Uterus (tissue), 2 donors: Measurements from ENCODE around the gene CAPRIN2.

Source experiments
- POLR2A ChIP-seq, 2 donors: fragments of 450-650 bp; IDR thresholded peaks; one replicate each; pipeline ENCODE4 v1.6.1; 2016; ENCODE audit warnings: antibody characterized with exemption in 2 of 2, mild to moderate bottlenecking in 1 of 2, moderate library complexity in 1 of 2
- TF ChIP-seq, protein P1 (sequence below), 4 experiments: fragments of 200-600 bp in 2 of 4; fragments of 450-650 bp in 2 of 4; sonication (generic) in 2 of 4; IDR thresholded peaks; one replicate each; pipeline ENCODE4 v1.5.1; 2016 to 2019; ENCODE audit warnings: antibody characterized with exemption in 4 of 4, mild to moderate bottlenecking in 2 of 4, moderate library complexity in 1 of 4

DNA sequence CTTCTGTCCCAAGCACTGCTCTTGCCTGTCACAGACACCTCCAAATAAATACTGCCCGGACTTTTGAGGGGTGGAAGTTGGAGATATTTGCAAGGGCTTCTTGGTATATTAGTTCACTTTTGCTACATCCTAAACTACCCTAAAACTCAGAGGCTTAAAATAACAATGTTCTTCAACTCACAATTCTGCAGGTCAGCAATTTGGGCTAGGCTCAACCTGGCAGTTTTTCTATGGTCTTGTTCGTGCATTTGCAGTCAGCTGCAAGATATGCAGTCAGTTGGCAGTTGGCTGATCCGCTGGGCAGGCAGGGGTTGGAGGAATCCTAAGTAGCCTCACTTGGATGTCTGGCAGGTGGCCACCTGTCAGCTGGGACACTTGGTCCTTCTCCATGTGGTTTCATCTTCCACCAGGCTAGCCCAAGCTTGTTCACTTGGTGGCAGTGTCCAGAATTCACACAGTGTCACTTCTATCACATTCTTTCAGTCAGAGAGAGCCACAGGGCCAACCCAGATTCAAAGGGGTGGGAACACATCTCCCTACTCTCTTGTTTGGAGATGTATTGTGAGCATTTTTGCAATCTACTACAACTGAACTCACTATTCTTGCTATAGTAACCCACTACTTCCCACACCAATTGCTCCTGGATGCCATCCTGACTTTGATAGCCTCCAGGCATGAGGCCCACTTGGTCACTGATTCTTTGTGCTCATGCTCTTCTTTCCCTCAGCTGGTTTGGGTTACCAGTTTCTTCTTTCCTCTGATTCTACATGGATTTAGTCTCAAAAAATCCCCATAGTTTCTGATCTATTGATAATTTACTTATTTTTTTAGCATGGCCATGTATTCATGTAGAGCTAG lies 27.8 kb upstream of the CAPRIN2 start:
- TF ChIP-seq, protein P1, sequence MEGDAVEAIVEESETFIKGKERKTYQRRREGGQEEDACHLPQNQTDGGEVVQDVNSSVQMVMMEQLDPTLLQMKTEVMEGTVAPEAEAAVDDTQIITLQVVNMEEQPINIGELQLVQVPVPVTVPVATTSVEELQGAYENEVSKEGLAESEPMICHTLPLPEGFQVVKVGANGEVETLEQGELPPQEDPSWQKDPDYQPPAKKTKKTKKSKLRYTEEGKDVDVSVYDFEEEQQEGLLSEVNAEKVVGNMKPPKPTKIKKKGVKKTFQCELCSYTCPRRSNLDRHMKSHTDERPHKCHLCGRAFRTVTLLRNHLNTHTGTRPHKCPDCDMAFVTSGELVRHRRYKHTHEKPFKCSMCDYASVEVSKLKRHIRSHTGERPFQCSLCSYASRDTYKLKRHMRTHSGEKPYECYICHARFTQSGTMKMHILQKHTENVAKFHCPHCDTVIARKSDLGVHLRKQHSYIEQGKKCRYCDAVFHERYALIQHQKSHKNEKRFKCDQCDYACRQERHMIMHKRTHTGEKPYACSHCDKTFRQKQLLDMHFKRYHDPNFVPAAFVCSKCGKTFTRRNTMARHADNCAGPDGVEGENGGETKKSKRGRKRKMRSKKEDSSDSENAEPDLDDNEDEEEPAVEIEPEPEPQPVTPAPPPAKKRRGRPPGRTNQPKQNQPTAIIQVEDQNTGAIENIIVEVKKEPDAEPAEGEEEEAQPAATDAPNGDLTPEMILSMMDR (IDR thresholded peaks at IDR 0.05): no peak
- TF ChIP-seq POLR2A (IDR thresholded peaks at IDR 0.05): no peak
